ENCODE measurements around the gene G3BP2.
"Not testable (repeated sequence)": the region's sequence is repeated elsewhere in the genome, so short reads cannot be mapped to it uniquely, and the experiment has no call there.

Gene G3BP2

DNA sequence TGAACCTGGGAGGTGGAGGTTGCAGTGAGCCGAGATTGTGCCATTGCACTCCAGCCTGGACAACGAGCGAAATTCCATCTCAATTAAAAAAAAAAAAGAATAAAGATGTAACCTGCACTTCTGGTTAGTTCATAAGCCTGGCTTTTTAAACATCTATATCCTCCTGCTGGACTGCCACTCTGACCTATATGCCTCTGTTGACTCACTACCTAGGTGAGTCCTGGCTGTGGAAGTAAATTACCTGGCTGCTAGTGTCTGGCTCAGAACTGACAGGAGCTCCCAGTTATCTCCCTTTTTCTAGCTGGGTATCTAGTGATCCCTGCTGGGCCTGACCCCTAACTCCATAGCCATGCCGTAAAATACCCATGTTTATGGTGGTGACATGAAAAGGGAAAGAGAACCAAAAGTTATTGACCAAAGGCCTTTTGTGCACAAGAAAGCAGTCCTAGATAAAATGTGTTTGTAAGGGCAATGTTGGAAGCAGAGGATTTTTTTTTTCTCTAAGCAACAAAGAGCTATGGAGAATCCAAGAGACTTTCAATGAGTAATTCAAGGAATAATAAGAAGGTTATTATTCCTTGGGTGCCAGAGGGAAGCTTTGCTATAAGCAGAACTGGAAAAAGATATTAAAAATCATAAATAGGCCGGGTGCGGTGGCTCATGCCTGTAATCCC lies 10.4 kb upstream of the G3BP2 start:
- no peak for DNase-seq

DNA sequence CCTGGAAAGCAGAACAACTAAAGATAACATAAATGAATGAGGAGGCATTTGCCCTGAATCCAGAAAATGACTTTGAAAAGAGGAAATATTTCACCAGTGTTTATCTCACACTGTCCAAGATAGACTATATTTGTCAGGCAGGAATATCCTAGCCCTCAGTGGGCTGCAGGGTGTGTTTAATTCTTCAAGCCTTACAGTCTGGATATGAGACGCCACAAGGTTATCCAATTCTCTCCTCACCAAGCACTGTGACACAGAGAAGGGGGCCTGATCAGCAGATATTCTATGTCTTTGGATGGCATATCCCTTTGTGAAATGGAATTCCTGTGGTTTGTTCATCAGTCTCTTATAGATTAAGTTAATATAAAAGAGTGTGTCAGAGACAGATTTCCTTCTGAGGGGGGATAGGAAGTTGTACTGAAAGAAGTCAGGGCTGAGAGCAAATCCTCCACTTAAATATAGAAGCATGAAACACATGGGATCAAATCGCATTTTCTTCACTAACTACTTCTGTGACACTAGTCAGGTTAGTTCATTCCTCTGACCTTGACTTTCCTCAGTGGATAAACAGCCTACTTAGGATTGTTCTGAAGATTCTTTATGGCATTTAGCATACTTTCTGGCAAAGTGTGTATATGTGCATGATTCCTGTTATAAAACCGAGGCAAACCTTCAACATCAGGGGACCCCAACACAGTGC lies 6.8 kb upstream of the G3BP2 start:
- no peak for DNase-seq

DNA sequence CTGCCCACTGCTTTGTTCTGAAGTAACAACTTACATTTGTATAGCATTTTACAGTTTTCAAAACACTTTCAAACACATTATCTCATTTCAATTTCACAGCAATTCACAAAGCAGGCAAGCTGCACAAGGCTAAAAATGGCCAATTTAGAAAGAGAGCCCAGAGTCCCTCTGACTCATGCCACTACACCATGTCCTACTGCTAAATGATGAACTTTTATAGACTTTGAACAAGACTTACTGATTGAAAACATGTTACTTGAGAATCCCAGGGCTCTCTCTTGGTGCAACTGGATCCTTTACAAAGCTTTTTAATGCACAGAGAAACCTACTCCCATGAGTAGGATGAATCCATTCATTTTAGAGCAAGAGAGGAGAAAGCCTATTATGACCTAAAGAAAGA lies 5.8 kb upstream of the G3BP2 start:
- DNase-seq = no peak

DNA sequence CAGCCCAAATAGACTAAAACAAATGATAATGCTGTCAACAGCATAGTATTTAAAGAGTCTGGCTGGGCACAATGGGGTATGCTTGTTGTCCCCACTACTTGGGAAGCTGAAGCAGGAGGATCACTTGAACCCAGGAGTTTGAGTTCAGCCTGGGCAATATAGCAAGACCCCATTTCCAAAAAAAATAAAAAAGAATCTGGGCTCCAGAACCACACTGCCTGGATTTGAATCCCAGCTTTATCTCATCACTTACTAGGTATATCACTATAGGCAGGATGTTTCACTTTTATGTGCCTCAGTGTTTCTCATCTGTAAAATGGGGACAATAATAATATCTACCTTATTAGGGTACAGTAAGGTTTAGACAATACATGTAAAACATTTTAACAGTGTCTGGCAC lies 5.3 kb upstream of the G3BP2 start:
- DNase-seq = no peak

DNA sequence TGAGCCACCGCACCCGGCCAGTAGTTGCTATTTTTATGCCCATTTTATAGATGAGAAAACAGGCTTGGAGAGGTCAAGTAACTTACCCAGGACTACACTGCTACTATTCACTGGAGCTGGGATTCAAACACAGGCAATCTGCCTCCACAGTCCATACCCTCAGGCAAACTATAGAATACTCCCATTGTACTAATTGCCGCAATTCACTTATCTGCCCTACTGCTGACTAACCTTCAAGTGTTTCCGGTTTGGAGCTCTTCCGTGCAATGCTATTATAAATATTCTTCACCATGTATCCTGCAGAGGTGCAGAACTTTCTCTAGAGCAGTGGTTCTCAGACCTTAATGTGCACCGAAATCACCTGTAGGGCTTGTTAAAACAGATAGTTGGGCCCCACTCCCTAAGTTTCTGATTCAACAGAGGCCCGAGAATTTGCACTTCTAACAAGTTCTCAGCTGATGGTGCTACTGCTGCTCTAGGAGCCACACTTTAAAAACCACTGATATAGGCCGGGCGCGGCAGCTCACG lies 1.9 kb upstream of the G3BP2 start:
- no peak for DNase-seq

- DNase-seq = no peak
Measured at GRCh38 chr4:75673959-75674328, 733 bp upstream of the G3BP2 start.

DNA sequence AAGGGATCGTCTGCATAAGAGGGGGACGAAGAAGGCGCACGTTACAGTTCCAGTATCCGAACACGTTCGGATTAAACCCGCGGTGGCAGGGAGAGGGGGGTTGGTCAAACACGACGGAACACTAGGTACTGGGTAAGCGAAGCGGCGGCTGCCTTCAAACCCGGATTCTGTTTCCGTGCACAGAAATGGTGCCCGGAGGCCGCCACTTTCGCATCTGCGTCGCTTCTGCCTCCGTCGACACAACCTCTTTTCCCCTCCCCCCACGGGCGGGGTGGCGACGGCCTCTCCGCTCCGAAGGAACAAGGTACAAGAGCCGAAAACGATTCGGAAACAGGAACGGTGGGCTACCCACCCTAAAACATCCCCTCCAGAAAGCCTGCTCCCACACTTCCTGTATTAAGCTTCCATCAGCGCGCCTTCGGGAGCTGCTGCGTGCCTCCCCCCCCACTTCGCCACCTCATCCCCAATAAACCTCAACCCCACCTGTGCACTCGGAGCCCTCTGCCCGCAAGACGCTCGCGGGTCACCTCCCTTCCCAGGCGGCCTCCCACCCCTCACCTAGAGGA lies 667 bp downstream of the G3BP2 start:
- peak; percentile 18 to 42 for DNase-seq

DNA sequence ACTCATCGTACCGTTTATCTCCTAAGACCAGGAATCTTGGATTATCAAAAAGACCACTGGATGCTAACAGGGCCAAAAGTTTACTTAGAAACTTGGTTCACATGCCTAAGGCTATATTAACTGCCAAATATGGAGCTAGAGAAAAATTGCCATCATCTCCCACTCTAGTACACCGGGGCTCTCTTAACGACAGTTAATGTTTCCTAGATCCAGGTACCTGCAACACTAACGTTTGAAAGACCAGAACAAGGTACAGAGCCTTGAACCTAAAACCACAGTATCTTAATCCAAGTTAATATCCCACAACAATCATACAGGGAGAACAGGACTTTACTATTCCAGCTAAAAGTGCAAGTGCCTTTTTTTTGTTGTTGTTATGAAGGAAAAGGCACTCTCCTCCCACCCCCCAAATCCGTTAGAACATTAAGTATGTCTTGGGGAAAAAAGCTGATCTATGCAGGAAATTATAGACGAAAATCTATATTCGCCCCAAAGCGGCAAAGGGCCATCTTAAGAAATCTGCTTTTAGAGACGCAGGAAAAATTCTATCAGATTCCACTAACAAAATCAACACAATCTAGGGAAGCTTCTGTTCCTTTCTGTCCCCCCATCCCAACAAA lies 1.3 kb downstream of the G3BP2 start:
- DNase-seq = no peak

DNA sequence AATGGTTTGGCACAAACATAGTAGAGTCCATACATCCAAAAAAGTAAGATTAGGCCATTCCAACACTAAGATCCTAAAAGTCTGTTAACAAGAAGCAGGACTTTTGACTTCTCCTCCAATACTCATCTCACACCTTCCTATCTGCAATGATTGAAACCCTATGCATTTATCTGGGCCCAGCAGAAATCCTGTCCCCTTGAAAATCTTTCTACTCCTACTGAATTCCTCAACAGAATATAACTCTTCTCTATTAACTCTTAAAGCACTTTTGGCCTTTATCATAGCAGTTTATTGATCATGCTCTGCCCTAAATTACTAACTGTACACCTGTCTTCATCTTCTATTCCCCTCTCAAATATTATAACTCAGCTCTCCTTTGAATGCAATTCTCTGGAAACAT lies 4.6 kb downstream of the G3BP2 start:
- no peak for DNase-seq

DNA sequence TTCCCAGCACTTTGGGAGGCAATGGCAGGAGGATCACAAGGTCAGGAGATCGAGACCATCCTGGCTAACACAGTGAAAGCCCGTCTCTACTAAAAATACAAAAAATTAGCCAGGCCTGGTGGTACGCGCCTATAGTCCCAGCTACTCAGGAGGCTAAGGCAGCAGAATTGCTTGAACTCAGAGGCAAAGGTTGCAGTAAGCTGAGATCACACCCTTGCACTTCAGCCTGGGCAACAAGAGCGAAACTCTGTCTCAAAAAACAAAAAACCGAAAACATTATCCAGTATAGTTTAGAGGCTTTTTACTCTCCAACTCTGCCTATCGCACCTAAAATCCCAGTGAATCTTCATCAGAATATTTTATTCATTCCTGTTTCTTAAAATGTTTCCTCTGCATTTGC lies 5.6 kb downstream of the G3BP2 start:
- not testable (repeated sequence) for DNase-seq

- DNase-seq = no peak
Measured at GRCh38 chr4:75666299-75666698, 6.9 kb downstream of the G3BP2 start.

- DNase-seq = not testable (repeated sequence)
Measured at GRCh38 chr4:75664604-75665003, 8.6 kb downstream of the G3BP2 start.

GRCh38 chr4:75662626-75663025 lies 10.6 kb downstream of the G3BP2 start:
- DNase-seq = no peak

- DNase-seq = no peak
Measured at GRCh38 chr4:75660491-75660890, 12.7 kb downstream of the G3BP2 start.

DNA sequence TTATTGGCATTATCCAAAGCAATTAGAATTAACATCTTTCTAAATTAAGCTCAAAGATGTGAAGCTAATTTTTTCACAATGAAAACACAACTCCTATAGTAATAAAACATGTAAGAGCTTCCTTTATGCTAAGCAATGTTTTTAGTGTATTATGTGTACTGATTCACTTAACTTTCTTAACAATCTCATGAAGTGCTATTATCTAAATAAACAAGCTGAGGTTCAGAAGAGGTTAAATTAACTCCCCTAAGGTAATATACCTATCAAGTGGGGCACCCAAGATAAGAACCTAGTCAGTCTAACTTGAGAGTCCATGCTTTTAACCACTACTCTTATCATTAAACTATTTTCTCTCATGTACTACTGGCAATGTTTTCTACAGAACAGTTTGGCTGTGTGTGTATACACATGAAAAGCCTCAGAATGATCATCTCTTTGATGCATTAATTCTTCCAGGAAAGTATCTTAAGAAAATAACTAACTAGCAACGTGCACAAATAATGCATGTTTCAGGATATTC lies 13.6 kb downstream of the G3BP2 start:
- DNase-seq = no peak

- DNase-seq = no peak
Measured at GRCh38 chr4:75658876-75659275, 14.3 kb downstream of the G3BP2 start.

DNA sequence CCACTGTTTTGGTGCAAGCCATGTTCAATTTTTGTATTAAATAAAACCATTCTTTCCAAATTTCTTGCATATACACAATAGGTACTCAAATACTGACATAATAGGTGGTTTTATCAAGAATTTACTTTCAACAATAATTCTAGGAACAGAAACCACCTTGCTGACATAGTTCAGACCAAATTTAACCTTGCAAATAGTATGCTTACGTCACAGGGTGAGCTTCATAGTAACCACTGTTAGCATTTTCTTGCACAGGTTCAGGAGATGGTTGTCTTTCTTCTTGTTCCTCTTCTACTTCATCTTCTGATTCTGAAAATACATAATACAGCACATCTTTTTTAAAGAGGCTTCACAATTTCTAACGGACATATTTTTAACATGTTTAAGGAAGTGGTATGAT lies 17.6 kb downstream of the G3BP2 start:
- no peak for DNase-seq

GRCh38 chr4:75654905-75655304 lies 18.3 kb downstream of the G3BP2 start:
- no peak for DNase-seq

- no peak for DNase-seq
Measured at GRCh38 chr4:75653845-75654503, 19.2 kb downstream of the G3BP2 start.

GRCh38 chr4:75644095-75644494 lies 29.1 kb downstream of the G3BP2 start:
- DNase-seq = no peak

GRCh38 chr4:75643651-75644050 lies 29.6 kb downstream of the G3BP2 start:
- no peak for DNase-seq

GRCh38 chr4:75639124-75639695 lies 34.0 kb downstream of the G3BP2 start:
- no peak for DNase-seq

- no peak for DNase-seq
Measured at GRCh38 chr4:75637827-75638226, 35.4 kb downstream of the G3BP2 start.
